Sigmoid colon (tissue), 4 donors: ENCODE data around the gene CASS4.

ENCODE experiments used
- EP300 ChIP-seq, 4 donors: sonication (generic); formaldehyde crosslinking; IDR thresholded peaks; one replicate each; pipeline ENCODE4 v1.6.1; 2017; ENCODE audit warnings: antibody characterized with exemption in 4 of 4
- POLR2A ChIP-seq, 2 donors: fragments of 450-650 bp; IDR thresholded peaks; one replicate each; pipeline ENCODE4 v1.6.1; 2016; ENCODE audit warnings: antibody characterized with exemption in 2 of 2, mild to moderate bottlenecking in 2 of 2, moderate library complexity in 2 of 2

DNA sequence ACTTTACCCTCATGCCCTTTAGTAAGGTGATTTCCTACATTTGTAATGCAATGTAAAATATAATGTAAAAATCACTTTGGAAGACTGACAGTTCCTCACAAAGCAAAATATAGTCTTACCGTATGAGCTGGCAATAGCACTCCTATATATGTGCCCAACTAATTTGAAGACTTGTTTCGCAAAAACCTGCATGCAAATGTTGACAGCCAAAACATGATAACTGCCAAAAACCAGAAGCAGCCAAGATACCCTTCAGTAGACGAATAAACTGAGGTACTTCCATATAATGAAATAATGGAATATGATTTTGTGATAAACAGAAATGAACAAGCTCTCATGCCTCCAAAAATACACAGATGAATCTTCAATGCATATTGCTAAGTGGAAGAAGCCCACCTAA lies 33.7 kb upstream of the CASS4 start:
- TF ChIP-seq POLR2A (IDR thresholded peaks at IDR 0.05) (no peak), EP300 (IDR thresholded peaks at IDR 0.05) (no peak)
